ENCODE measurements around the gene RAD9A.

Gene RAD9A

GRCh38 chr11:67431346-67432249 lies 39.8 kb downstream of the RAD9A start:
- TF ChIP-seq CTCF (conservative IDR thresholded peaks at IDR 0.05) = no peak
- H3K27ac ChIP-seq = no peak overlapping the region

- no peak for TF ChIP-seq CTCF (conservative IDR thresholded peaks at IDR 0.05)
Measured at GRCh38 chr11:67432655-67433349, 41.0 kb downstream of the RAD9A start.

GRCh38 chr11:67433536-67434394 lies 42.0 kb downstream of the RAD9A start:
- no peak for TF ChIP-seq CTCF (conservative IDR thresholded peaks at IDR 0.05)
- no peak overlapping the region for H3K27ac ChIP-seq

More at GRCh38 chr11:67432655-67433349, 41.0 kb downstream of the RAD9A start:
- no peak overlapping the region for H3K27ac ChIP-seq

- TF ChIP-seq CTCF (conservative IDR thresholded peaks at IDR 0.05) = no peak
- no peak overlapping the region for H3K27ac ChIP-seq
Measured at GRCh38 chr11:67434395-67434881, 42.7 kb downstream of the RAD9A start.

- no peak for TF ChIP-seq CTCF (conservative IDR thresholded peaks at IDR 0.05)
- no peak overlapping the region for H3K27ac ChIP-seq
Measured at GRCh38 chr11:67435031-67435726, 43.4 kb downstream of the RAD9A start.

GRCh38 chr11:67435727-67436458 lies 44.1 kb downstream of the RAD9A start:
- TF ChIP-seq CTCF (conservative IDR thresholded peaks at IDR 0.05) = no peak
- H3K27ac ChIP-seq = no peak overlapping the region; the same call in 1 of the 2 replicates

All from VCaP (cell line).